Measurements from ENCODE around the gene UBE2V1.
"Not testable (repeated sequence)": the region's sequence is repeated elsewhere in the genome, so short reads cannot be mapped to it uniquely, and the experiment has no call there.

The UBE2V1 gene

DNA sequence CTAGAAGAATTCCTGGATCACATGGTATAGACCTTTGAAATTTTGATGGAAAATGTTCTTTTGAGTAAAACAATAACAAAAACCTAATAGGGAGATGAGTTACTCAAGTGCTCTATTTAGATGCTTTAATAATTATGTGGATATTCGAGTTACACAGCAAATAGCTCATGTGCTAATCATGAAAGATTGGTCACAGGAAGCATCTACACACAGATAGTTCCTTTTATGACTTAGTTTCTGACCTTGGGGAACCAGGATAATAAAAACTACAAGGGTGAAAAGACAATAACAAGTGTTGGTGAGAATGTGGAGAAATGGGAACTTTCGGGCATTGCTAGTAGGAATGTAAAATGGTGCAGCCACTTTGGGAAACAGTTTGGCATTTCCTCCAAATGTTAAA lies 19.7 kb downstream of the UBE2V1 start:
- no peak for DNase-seq

DNA sequence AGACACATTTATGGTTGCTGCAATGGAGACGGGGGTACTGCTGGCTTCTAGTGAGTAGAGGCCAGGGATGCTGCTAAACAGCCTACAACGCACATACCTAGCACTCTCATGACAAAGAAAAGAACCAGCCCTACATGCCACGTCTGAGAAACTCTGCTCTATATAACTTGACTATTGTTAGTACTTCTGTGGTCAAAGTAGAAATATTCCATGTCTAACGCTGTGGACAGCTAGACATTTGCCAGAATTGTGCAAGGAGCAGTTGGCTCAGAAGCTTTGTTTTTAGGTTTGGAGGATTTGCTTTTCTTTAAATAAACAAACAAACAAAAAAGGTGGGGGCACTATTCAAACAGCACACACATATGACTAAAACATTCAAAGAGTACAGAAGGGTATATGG lies 20.5 kb downstream of the UBE2V1 start:
- DNase-seq, result no peak

DNA sequence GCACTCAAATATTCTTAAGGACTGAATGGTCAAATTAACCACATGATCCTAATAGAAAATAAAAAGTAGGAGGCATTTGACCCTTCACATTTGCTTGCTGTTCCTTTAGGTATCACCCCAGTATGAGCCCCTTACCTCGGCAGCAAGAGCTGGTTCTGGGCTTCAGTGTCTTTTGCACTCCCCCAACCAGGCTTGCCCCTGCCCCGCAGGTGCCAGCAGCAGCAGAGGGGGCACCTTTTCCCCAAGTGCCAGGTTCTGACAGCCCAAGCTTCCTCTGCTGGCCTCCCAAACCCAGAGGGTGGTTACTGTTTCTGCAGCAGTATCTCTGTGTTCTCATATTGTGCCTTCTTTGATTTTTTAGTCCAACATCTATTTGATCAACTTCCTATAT lies 23.2 kb downstream of the UBE2V1 start:
- no peak for DNase-seq

DNA sequence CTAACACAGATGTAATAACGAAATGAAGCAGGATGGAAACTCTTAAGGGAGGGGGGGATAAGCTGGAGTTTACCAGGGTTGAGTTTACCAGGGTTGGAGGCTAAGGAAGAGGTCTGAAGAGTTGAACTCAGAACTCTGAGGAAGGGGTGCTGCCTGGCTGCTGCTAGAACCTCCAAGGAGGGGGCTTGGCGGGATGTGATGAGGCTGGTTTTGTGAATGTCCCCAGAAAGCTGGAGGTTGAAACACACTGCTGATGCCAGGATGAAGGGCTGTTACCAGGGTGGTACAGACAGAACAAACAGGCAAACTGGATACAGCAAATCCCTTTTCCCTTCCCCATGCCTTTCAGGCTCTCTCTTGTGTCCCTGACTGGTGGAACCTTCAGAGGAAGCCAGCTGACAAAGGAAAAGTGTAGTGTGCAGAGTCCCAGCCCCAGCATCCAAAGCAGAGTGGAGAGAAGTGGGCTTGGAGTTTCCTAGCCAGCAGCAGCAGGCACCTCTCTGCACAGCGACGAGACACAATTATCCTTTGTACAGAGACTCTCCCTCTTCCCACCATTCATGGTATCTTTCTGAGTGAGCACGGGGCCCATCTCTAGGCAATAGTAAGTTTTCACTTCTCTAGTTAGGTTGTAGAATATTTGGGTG lies 23.7 kb downstream of the UBE2V1 start:
- no peak for DNase-seq

DNA sequence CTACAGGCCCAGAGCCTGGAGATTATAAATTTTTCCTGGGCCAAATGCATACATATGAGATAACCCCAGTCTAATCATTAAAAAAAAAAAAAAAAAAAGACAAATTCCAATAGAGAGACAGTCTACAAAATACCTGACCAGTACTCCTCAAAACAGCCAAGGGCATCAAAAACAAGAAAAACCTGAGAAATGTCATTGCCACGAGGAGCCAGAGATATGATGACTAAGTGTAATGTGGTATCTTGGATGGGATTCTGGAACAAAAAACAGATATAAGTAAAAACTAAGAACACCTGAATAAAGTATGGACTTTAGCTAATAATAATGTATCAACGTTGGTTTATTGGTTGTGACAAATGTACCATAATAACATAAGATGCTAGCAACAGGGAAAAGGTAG lies 24.9 kb downstream of the UBE2V1 start:
- no peak for DNase-seq

DNA sequence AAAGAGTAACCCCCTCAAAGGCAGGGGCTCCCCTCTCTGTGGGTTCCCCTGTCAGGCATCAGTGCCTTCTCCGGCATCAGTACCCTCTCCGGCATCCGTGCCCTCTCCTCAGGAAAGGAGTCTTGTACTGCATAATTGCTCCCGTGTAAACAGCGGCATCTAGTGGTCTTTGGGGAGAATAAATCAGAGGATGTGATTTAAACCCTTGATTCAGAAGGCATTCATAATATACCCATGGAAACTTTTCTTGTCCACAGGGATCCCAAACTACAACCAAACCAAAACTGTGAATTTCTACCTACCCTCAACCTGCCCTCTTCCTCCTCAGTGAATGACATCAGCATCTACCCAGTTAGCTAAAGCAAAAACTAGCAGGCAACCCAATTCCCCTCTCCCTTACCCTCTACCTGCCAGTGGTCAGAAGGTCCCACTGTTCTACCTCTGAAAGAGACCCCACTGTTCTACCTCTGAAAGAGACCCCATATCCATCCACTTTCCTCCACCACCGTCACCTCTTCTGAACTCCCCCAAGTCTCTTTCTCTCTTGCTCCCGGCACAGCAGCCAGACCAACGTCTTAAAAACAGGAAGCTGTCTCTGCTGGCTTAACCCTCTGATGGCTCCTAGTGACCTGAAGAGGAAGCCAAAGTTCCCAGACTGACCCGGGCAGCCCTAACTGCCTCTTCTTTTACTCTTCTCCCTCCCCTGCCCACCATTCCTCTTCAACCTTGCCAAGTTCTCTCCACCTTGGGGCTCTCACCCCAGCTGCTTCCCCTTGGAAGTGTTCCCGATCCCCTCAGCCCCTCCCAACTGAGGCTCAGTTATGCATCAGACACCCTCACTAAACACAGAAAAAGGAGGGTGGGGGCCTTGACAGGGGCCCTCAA lies 27.2 kb downstream of the UBE2V1 start:
- DNase-seq, result peak; percentile 57 to 76

DNA sequence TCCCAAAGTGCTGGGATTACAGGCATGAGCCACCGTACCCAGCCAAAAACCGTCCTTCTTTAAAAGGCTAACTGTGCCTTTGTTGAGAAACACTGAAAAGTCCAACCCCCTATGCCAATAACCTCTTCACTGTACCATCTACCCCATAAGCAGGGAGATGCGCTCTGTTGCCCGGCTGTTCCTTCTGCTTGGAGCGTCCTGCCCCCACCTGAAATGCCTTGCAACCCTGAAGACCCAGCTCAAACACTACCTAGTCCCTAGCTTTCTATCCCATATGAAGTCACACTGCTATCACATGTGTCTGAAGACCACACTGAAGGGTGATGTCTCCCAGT lies 27.8 kb downstream of the UBE2V1 start:
- no peak for DNase-seq

DNA sequence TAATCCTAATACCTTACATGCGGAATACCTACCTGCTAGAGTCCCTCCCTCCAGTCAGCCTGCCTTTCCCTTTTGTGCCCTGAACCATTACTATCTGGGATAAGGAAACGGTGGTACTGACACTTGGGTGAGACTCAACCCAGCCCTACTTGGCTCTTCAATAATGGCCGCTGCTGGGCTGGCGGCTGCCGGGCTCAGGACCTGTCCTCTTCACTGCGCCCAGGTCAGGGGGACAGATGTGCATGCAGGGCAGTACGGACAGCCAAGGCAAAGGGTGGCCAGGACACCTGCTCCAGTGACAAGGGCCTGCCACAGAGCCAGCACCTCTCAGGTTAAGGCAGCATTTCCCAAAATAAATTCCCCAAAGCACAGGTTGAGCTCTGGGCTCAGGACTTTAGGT lies 29.9 kb downstream of the UBE2V1 start:
- DNase-seq, result no peak

DNA sequence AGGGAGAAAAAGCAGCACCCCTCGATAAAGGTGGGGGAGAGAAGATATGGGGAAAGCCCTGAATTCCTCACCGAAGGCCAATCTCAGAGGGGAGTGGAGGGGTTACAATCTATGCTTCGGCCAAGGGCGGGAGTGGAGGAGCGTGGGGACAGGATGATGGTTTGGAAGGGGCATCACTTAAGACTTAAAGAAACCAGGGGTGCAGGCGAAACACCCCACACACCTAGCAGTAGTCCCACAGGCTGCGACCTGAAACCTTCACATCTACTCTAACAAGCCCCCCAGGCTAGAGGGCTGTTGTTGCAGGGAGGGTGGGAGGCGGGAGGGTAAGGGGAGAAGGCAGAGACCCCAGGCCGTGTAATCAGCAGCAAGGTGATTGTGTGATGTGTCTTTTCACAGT lies 30.9 kb downstream of the UBE2V1 start:
- DNase-seq, result not testable (repeated sequence)

DNA sequence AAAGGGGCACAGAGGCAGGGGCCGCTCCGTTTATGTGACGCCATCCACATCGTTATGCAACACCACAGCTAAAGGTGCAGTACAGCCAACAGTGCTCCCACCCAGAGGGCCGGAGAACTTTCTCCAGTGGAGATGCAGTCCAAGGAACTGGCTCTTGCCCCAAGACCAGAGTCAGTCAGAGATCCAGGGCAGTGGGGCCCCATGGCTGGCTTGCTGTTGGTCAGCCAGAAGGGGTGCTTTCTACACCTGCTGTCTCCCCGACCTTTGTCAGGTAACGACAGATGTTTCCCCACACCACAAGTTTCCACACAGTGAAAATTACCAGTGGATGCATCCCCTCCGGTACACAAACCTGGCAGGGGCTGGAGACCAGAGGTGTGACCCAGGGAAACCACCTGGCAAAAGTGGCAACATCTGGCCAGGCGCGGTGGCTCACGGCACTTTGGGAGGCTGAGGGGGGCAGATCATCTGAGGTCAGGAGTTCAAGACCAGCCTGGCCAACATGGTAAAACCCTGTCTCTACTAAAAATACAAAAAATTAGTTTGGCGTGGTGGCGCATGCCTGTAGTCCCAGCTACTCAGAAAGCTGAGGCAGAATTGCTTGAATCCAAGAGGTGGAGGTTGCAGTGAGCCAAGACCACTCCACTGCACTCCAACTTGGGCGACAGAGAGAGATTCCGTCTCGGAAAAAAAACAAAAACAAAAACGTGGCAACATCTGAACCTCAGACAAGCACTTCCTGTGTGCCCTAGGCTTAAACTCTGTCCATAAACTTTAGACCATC lies 34.9 kb downstream of the UBE2V1 start:
- no peak for DNase-seq

DNA sequence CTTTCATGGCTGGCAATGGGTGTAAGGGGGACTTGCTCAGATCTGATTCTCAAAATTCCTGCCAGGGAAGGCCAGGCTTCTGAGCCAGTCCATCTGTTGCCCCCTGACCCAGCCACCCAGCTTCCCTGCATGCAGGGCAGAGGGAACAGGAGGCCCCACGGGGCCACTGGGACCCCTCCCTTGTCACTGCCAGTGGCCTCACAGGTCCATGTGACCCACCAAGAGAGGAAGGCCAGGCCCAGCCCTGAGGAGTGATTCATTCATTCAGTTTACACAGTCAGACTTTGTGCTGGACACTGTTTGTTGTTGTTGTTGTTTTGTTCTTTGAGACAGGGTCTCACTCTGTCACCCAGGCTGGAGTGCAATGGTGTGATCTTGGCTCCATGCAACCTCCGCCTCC lies 39.5 kb downstream of the UBE2V1 start:
- no peak for DNase-seq

DNA sequence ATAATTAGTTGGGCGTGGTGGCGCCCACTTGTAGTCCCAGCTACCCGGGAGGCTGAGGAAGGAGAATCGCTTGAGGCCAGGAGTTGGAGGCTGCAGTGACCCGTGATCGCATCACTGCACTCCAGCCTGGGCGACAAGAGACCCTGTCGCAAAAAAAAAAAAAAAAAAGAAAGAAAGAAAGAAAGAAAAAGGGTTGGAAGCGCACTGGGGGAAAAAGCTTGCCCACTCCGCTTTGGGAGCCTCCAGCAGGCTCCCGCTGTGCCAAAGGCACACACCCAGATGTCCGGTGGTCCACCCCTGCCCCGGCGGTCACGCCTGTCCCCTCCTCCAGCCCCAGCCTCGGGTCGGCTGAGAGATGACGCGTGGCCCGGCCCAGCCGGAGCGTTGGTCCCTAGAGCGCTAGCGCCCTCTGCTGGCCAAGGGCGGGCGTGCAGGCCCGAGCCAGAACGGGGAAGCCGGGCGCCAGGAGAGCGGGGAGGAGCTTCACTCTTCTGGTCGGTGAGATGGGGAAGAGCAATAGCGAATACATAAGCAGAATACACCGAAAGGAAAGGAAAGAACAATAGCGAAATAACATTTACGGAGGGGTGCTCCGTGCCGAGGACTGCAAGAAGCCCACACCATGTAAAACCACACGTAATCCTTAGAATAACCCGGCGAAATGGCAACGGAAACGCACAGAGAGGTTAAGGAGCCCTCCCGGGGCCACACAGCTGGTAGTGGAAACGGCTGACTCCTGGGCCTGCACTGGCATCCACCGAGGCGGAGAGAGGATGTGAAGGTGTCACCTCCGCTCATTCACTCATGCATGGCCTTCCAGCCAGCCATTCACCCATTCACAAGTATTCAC lies 41.7 kb downstream of the UBE2V1 start:
- peak; percentile 62 to 76 for DNase-seq

DNA sequence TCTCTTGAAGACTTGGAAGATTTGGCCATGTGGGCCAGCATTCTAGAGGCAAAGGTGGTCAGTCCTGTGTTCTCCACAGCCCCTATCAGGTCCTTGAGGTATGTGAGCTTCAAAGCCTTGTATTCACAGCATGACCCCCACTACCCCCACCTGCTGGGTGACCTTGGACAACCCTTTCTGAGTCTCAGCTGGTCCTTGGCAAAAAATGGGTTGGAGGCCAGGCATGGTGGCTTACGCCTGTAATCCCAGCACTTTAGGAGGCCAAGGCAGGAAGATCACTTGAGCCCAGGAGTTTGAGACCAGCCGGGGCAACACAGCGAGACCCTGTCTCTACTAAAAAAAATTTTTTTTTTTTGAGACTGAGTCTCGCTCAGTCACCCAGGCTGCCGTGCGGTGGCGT lies 42.6 kb downstream of the UBE2V1 start:
- DNase-seq, result no peak

DNA sequence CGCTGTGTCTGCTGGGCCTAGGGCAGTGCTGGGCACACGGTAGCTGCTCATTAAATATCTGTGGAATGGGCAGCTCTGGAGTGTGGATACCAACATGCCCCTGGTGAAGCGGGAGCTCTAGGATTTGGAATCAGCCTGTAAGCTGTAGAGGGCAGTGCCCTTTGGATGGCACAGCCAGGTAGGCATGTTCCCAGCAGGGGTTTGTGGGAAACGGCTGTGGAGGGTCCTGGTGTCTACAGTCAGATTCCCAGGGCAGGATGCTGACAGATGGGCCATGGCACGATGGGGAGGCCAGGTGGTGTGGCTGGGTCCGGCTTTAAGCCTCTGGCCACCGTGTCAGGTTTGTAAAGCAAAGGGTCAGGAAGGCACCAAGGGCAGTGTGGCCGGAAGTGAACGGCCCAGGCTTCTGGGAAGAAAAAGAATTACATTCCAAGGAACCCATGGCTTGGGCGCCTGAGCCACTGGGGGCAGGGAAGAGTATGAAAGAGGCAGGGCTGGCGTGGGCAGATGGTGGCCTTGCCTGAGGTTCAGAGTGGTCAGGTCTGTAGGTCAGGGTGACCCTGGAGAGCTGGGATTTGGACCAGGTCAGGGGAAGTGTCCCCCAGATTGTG lies 44.8 kb downstream of the UBE2V1 start:
- DNase-seq, result peak; percentile 37 to 58

DNA sequence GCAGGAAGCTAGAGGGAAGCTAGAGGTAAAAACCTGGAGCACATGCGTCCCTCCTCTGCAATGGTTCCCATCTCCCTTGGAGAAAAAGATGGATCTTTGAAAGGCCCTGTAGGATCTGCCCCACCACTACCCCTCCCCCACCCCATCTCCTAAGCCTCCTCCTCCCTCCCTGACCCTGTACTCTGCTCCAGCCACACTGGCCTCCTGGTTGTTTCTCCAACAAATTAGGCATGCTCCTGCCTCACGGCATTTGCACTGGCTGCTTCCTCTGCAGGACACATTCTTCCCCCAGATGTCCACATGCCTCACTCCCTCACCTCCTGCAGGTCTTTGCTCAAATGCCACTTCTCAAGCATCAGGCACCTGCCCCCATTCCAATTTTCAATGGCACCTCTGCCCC lies 45.5 kb downstream of the UBE2V1 start:
- no peak for DNase-seq

DNA sequence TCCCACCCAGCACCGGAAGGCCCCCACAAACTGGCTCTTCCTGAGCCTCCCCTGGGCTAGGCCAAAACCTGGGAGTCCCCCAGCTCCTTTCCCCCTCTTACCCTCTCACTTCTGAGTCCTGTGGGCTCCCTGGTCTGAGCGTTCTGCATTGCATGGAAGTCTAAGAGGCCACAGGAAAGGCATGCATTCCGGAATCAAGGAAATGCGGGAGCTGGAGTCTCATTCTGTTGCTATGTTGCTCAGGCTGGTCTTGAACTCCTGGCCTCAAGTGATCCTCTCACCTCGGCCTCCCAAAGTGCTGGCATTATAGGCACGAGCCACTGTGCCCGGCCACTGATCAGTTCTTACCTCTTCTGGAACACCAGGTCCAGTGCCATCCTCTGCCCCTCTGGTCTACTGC lies 45.9 kb downstream of the UBE2V1 start:
- no peak for DNase-seq

DNA sequence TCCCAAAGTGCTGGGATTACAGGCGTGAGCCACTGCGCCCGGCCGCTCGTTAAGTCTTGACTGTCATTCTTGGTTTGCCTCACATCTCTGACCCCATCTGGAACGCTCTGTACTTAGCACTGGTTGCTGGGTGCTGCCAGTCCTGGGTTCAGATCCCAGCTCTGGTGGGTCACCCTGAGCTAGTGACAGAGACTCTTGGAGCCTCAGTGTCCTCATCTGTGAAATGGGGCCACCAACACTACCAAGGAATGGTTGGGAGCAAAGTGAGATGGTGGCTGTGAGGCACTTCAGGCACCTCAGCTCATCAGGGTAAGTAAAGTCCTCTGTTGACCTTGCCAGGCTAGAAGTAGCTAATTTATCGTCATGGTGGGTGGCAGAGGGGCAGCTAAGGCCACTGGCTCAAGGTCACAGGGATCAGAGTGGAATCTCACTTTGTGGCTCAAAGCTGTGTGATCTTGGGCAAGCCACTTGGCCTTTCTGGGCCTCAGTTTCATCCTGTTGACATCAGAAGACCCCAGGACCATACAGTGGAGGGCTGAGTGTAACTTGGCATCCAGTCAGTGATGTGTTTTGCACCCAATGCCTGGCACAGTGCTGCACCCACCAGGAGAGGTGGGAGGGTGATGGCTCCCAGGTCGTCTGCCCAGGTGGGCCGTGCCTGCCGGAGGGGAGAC lies 46.7 kb downstream of the UBE2V1 start:
- no peak for DNase-seq

DNA sequence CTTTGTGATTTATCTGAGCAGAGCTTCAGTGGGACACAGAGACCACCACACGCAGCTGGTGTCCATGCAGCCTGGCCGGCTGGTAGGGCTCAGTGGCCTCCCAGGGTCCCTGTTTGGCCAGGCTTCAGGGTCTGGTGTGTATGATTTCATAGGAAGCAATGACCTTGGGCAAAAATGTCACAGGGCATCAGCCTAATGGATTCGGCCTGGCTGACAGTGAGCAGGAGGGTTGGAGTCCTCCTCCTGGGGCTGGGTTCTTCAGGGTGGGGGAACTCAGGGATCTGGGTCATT lies 47.7 kb downstream of the UBE2V1 start:
- DNase-seq, result no peak

DNA sequence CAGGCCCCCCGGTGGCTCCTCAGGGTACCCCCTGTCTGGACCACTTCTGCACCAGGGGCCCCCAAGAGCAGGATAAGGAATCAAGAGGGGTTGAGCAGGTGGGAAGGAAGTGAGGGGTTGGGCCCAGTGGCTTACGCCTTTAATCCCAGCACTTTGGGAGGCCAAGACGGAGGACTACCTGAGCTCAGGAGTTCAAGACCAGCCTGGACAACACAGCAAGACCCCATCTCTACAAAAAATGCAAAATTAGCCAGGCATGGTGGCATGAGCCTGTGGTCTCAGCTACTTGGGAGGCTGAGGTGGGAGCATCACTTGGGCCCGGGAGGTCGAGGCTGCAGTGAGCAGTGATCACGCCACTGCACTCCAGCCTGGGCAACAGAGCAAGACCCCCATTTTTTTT lies 49.2 kb downstream of the UBE2V1 start:
- not testable (repeated sequence) for DNase-seq

DNA sequence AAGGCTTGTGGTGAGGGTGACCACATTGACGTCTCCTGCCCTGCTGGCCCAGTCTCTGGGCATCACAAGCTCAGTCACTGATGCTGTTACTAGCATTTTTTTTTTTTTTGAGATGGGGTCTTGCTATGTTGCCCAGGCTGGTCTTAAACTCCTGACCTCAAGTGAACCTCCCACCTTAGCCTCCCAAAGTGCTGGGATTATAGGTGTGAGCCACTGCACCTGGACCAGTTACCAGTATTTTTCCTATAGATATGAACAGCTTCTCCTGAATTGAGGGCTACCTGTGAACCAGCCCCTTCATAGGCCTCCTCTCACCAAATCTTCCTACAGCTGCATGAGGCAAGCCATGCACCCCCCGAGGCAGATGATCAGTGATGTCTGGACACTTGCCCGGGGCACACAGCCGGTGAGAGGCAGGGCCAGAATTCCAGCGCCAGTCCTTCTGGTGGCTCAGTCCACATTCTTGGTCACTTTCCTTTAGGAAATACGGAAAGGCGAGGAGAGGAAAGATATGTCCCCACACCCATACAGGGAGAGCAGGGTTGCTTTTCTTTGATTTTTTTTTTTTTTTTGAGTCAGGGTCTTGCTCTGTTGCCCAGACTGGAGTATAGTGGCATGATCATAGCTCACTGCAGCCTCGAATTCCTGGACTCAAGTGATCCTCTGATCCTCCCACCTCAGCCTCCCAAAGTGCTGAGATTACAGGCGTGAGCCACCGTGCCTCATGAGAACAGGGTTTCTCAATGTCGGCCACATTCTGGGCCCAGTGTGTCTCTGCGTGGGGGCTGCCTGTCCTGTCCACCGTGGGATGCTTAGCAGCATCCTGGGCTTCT lies 50.7 kb downstream of the UBE2V1 start:
- DNase-seq, result no peak

All from NCI-H524 (cell line).